ENCODE results near the gene PAX6. TPM values are rescaled to one million over a fixed set of nuclear protein-coding genes. Genes with fewer than 3 reads are reported as not detected.

Gene PAX6
- total RNA-seq, 1 experiment from 2014 or later, result 0.49 TPM

- H3K27ac ChIP-seq (ENCODE audit: low read length), result no peak overlapping the region
- ATAC-seq (no peak), DNase-seq (ENCODE audit: low read depth, low spot score) (no peak)
- ChIA-PET CTCF (no interaction called here), POLR2A (no interaction called here)
- in situ Hi-C loops (cut with HindIII; ENCODE audit: low pct_unique_long_range_greater_than_20kb, low sequenced_read_pairs) (no loop called here), intact Hi-C loops (cut with micrococcal nuclease; ENCODE audit: unreplicated experiment) (no loop called here)
- no peaks in the 10 kb centered on the region for H3K4me1 ChIP-seq (ENCODE audit: control insufficient read depth, insufficient read depth, low read length)
- no peak for TF ChIP-seq POLR2AphosphoS5 (IDR thresholded peaks at IDR 0.05; ENCODE audit: low read depth, low read length)
- no peak for TF ChIP-seq REST (IDR thresholded peaks at IDR 0.05; ENCODE audit: insufficient read depth in 1 of 2, low read depth in 2 of 2, low read length in 1 of 2)
- no peak for TF ChIP-seq CTCF (IDR thresholded peaks at IDR 0.05)
- H3K9me3 ChIP-seq (ENCODE audit: control insufficient read depth, insufficient read depth, low read depth, low read length), result no peaks in the 10 kb centered on the region
- no TSS peak for BruUV-seq (replicated peaks)
- no peak overlapping the region for H3K4me3 ChIP-seq (ENCODE audit: low read depth in 2 of 2, low read length in 2 of 2)
- no peaks in the 10 kb centered on the region for H3K27me3 ChIP-seq (ENCODE audit: control insufficient read depth, insufficient read depth, low read length)
- H3K36me3 ChIP-seq (ENCODE audit: control insufficient read depth, insufficient read depth, low read length), result no peaks in the 10 kb centered on the region
These were observed 38.7 kb downstream of the PAX6 start for GRCh38 chr11:31772412-31772811.

GRCh38 chr11:31770011-31770700, 41.0 kb downstream of the PAX6 start:
- no peak overlapping the region for H3K27ac ChIP-seq (ENCODE audit: low read length)
- H3K36me3 ChIP-seq (ENCODE audit: control insufficient read depth, insufficient read depth, low read length), result no peaks in the 10 kb centered on the region
- ATAC-seq (no peak), DNase-seq (ENCODE audit: low read depth, low spot score) (no peak)
- TF ChIP-seq REST (IDR thresholded peaks at IDR 0.05; ENCODE audit: insufficient read depth in 1 of 2, low read depth in 2 of 2, low read length in 1 of 2) (no peak), POLR2AphosphoS5 (IDR thresholded peaks at IDR 0.05; ENCODE audit: low read depth, low read length) (no peak), TCF7L2 (IDR thresholded peaks at IDR 0.05; ENCODE audit: low read depth, low read length) (no peak)
- H3K9me3 ChIP-seq (ENCODE audit: control insufficient read depth, insufficient read depth, low read depth, low read length), result no peaks in the 10 kb centered on the region
- no peak overlapping the region for H3K4me3 ChIP-seq (ENCODE audit: low read depth in 2 of 2, low read length in 2 of 2)
- H3K4me1 ChIP-seq (ENCODE audit: control insufficient read depth, insufficient read depth, low read length), result no peaks in the 10 kb centered on the region
- intact Hi-C loops (cut with micrococcal nuclease; ENCODE audit: unreplicated experiment), result no loop called here
- POLR2A ChIA-PET, result no interaction called here
- no TSS peak for BruUV-seq (replicated peaks)
- in situ Hi-C loops (cut with HindIII; ENCODE audit: low pct_unique_long_range_greater_than_20kb, low sequenced_read_pairs), result no loop called here
- CTCF ChIA-PET, result no interaction called here
- no peaks in the 10 kb centered on the region for H3K27me3 ChIP-seq (ENCODE audit: control insufficient read depth, insufficient read depth, low read length)
